Right lobe of liver (tissue), 4 donors: Measurements from ENCODE around the gene SLC9C1.

ENCODE experiments used
- POLR2A ChIP-seq: fragments of 450-650 bp; IDR thresholded peaks from one replicate; pipeline ENCODE4 v1.6.1; 2017; ENCODE audit warnings: antibody characterized with exemption, mild to moderate bottlenecking
- TF ChIP-seq, protein P1 (sequence below), 4 donors: fragments of 200-600 bp in 3 of 4; fragments of 450-650 bp in 1 of 4; IDR thresholded peaks; one replicate each; pipeline versions ENCODE4 v1.5.1 to v1.8.0; 2016 to 2022; ENCODE audit warnings: antibody characterized with exemption in 4 of 4, mild to moderate bottlenecking in 2 of 4
- donor health status: DM: no; HTN: no; CAD: no.
- donor health status: DM: no; HTN: no; CAD: no.
- donor health status: DM: no; HTN: yes; CAD: no.

DNA sequence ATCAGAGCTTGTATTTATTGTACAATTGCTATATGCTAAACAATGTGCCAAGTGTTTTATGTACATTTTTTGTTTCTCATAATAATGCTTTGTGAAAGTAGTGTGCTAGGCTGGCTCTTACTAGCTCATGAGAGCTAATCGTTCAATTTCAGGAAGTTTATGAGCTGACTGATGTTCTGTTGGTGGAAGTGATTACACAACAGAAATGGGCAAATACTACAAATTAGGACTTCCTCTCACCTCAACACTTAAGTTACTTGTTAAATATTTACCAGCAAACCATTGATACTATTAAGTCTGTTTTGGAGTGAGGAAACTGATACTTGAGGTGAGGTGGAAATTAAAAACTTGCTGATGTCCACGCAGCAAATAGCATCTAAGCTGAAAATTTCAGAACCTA lies 32.3 kb downstream of the SLC9C1 start:
- TF ChIP-seq POLR2A = no peak
- TF ChIP-seq, protein P1, sequence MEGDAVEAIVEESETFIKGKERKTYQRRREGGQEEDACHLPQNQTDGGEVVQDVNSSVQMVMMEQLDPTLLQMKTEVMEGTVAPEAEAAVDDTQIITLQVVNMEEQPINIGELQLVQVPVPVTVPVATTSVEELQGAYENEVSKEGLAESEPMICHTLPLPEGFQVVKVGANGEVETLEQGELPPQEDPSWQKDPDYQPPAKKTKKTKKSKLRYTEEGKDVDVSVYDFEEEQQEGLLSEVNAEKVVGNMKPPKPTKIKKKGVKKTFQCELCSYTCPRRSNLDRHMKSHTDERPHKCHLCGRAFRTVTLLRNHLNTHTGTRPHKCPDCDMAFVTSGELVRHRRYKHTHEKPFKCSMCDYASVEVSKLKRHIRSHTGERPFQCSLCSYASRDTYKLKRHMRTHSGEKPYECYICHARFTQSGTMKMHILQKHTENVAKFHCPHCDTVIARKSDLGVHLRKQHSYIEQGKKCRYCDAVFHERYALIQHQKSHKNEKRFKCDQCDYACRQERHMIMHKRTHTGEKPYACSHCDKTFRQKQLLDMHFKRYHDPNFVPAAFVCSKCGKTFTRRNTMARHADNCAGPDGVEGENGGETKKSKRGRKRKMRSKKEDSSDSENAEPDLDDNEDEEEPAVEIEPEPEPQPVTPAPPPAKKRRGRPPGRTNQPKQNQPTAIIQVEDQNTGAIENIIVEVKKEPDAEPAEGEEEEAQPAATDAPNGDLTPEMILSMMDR (IDR thresholded peaks at IDR 0.05) = no peak
